IMR-90 (cell line): Measurements from ENCODE around the gene CD81. TPM values are rescaled to one million over a fixed set of nuclear protein-coding genes. Genes with fewer than 3 reads are reported as not detected.
A peak's percentile ranks its signal among the peaks of the same experiment; 100 is the strongest.

Experiments used
- ATAC-seq: fragments of 200-7000 bp; cut with Tn5 transposase; 2 replicates; pipeline ENCODE4 v1.9.1; 2020; ENCODE audit warnings: low read depth, mild to moderate bottlenecking, moderate library complexity
- BruUV-seq: library from RNA; stranded (reverse); fragments of 400-500 nt; replicated peaks from 2 replicates; lab custom pipeline; 2021; lab: Mats Ljungman, UMichigan
- CTCF ChIA-PET: fragments of 300-600 bp; formaldehyde crosslinking; extraction: SDS; loops from one replicate; lab custom pipeline; 2021; ENCODE audit warnings: antibody characterized with exemption; lab: Yijun Ruan, JAX
- POLR2A ChIA-PET: fragments of 300-600 bp; sonication (Branson Sonifier 250); formaldehyde crosslinking; loops from one replicate; lab custom pipeline; 2022; ENCODE audit warnings: antibody characterized with exemption; ENCODE audit not compliant: unreplicated experiment; lab: Charles Lee
- DNase-seq: peaks from one replicate; pipeline ENCODE4 v3.0.0; 2013
- H2AFZ ChIP-seq: replicated peaks from 2 replicates; pipeline ENCODE3; 2013; ENCODE audit warnings: low read length, mild to moderate bottlenecking; ENCODE audit not compliant: poor library complexity
- H2AK5ac ChIP-seq: 2 replicates; pipeline ENCODE4 v1.6.1; 2013; ENCODE audit warnings: low read depth, low read length, inconsistent platforms
- H2AK9ac ChIP-seq: replicated peaks from 2 replicates; pipeline ENCODE3; 2013; ENCODE audit warnings: mild to moderate bottlenecking, low read depth, low read length, moderate library complexity; ENCODE audit not compliant: poor library complexity
- H2BK120ac ChIP-seq: 2 replicates; pipeline ENCODE4 v1.6.1; 2013; ENCODE audit warnings: low read depth, low read length, inconsistent platforms
- H2BK15ac ChIP-seq: 3 replicates; pipeline ENCODE4 v1.6.1; 2013; ENCODE audit warnings: low read depth, low read length, inconsistent platforms
- H2BK20ac ChIP-seq: 2 replicates; pipeline ENCODE4 v1.6.1; 2013; ENCODE audit warnings: low read depth, mild to moderate bottlenecking, inconsistent platforms, low read length, moderate library complexity
- H2BK5ac ChIP-seq: 2 replicates; pipeline ENCODE4 v1.6.1; 2013; ENCODE audit warnings: mild to moderate bottlenecking, low read depth, low read length, inconsistent platforms; ENCODE audit not compliant: poor library complexity, severe bottlenecking
- H3K14ac ChIP-seq: replicated peaks from 2 replicates; pipeline ENCODE4 v1.6.1; 2013; ENCODE audit warnings: low read depth, low read length, inconsistent platforms
- H3K18ac ChIP-seq: 2 replicates; pipeline ENCODE4 v1.6.1; 2013; ENCODE audit warnings: low read depth, low read length, control low read depth
- H3K23ac ChIP-seq: 2 replicates; pipeline ENCODE4 v1.6.1; 2013; ENCODE audit warnings: low read depth, low read length, inconsistent platforms
- H3K27ac ChIP-seq: 2 replicates; pipeline ENCODE4 v1.5.1; 2013; ENCODE audit warnings: mild to moderate bottlenecking, control low read depth, low read length; ENCODE audit not compliant: insufficient read depth
- H3K27me3 ChIP-seq: 2 replicates; pipeline ENCODE4 v1.6.1; 2013; ENCODE audit warnings: low read length; ENCODE audit not compliant: control insufficient read depth, insufficient read depth
- H3K36me3 ChIP-seq: 2 replicates; pipeline ENCODE4 v1.6.1; 2013; ENCODE audit warnings: low read length, mixed read lengths; ENCODE audit not compliant: control insufficient read depth, insufficient read depth
- H3K4ac ChIP-seq: 2 replicates; pipeline ENCODE4 v1.6.1; 2013; ENCODE audit warnings: low read depth, low read length, inconsistent platforms
- H3K4me1 ChIP-seq: 2 replicates; pipeline ENCODE4 v1.6.1; 2013; ENCODE audit warnings: low read length, mixed read lengths; ENCODE audit not compliant: control insufficient read depth, insufficient read depth
- H3K4me2 ChIP-seq: 2 replicates; pipeline ENCODE4 v1.6.1; 2013; ENCODE audit warnings: low read depth, mild to moderate bottlenecking, control low read depth, low read length, moderate library complexity
- H3K4me3 ChIP-seq: 2 replicates; pipeline ENCODE4 v1.5.1; 2013; ENCODE audit warnings: low read depth, mild to moderate bottlenecking, control low read depth, low read length, moderate library complexity; ENCODE audit not compliant: insufficient read depth
- H3K56ac ChIP-seq: 2 replicates; pipeline ENCODE4 v1.6.1; 2013; ENCODE audit warnings: low read length, inconsistent platforms; ENCODE audit not compliant: insufficient read depth; ENCODE audit errors: extremely low read depth
- H3K79me1 ChIP-seq, 2 experiments: 2 replicates each; pipeline ENCODE4 v1.6.1; 2013; ENCODE audit warnings: low read length in 2 of 2, inconsistent platforms in 1 of 2, low read depth in 1 of 2
- H3K9ac ChIP-seq: 2 replicates; pipeline ENCODE4 v1.6.1; 2013; ENCODE audit warnings: low read depth, low read length, control low read depth
- H3K9me1 ChIP-seq: 2 replicates; pipeline ENCODE4 v1.6.1; 2013; ENCODE audit warnings: low read length, inconsistent platforms; ENCODE audit not compliant: insufficient read depth
- H3K9me3 ChIP-seq: 2 replicates; pipeline ENCODE4 v1.6.1; 2013; ENCODE audit warnings: low read length; ENCODE audit not compliant: control insufficient read depth, insufficient read depth
- H4K20me1 ChIP-seq: 2 replicates; pipeline ENCODE4 v1.6.1; 2013; ENCODE audit warnings: low read length, inconsistent platforms; ENCODE audit not compliant: insufficient read depth
- H4K5ac ChIP-seq: 2 replicates; pipeline ENCODE4 v1.6.1; 2013; ENCODE audit warnings: mild to moderate bottlenecking, low read depth, low read length, control low read depth
- H4K8ac ChIP-seq, 2 experiments: 2 replicates each; pipeline ENCODE4 v1.6.1; 2013; ENCODE audit warnings: low read depth in 2 of 2, low read length in 2 of 2, control low read depth in 1 of 2, inconsistent platforms in 1 of 2
- H4K91ac ChIP-seq: 2 replicates; pipeline ENCODE4 v1.6.1; 2013; ENCODE audit warnings: low read depth, low read length, inconsistent platforms; ENCODE audit not compliant: insufficient read depth
- CTCF ChIP-seq: conservative IDR thresholded peaks from 2 replicates; pipeline ENCODE4 v1.5.1; 2012; ENCODE audit warnings: mild to moderate bottlenecking, low read depth, low read length, improper control_type of control experiment
- MAFK ChIP-seq: IDR thresholded peaks from 2 replicates; pipeline ENCODE4 v1.6.1; 2012; ENCODE audit warnings: low read depth, low read length, improper control_type of control experiment
- POLR2A ChIP-seq: IDR thresholded peaks from 2 replicates; pipeline ENCODE4 v1.6.1; 2012; ENCODE audit warnings: mild to moderate bottlenecking, low read depth, low read length
- RAD21 ChIP-seq: IDR thresholded peaks from 2 replicates; pipeline ENCODE4 v1.6.1; 2012; ENCODE audit warnings: low read length, improper control_type of control experiment
- RCOR1 ChIP-seq: IDR thresholded peaks from 2 replicates; pipeline ENCODE4 v1.6.1; 2012; ENCODE audit warnings: mild to moderate bottlenecking, low read length, improper control_type of control experiment; ENCODE audit not compliant: insufficient replicate concordance
- RFX5 ChIP-seq: IDR thresholded peaks from 2 replicates; pipeline ENCODE4 v1.8.0; 2012; ENCODE audit warnings: low read depth, mild to moderate bottlenecking, low read length, moderate library complexity
- SMC3 ChIP-seq: fragments of 150-350 bp; IDR thresholded peaks from 2 replicates; pipeline ENCODE4 v1.6.1; 2016; ENCODE audit warnings: low read depth, mild to moderate bottlenecking, antibody characterized with exemption, low read length, moderate library complexity
- WGBS, 2 experiments: methylation state at CpG; one replicate each; pipeline versions ENCODE4 v1.1.5 to v1.1.7; 2013; ENCODE audit warnings: missing lambda C conversion rate in 2 of 2; ENCODE audit not compliant: insufficient read length in 1 of 2; ENCODE audit errors: extremely low coverage in 2 of 2; 5-methylcytosine and 5-hydroxymethylcytosine counted together
- dilution Hi-C: fragments of 300-500 bp; cut with HindIII; formaldehyde crosslinking; loops from one replicate; pipeline ENCODE4 v1.14.3; 2018; ENCODE audit warnings: low sequenced_read_pairs; ENCODE audit not compliant: unreplicated experiment
- in situ Hi-C: fragments of 300-500 bp; cut with MboI; formaldehyde crosslinking; loops from 3 replicates; pipeline ENCODE4 v1.14.3; 2019; ENCODE audit warnings: low sequenced_read_pairs, inconsistent platforms, mixed read lengths
- intact Hi-C: fragments of 100-400 bp; cut with micrococcal nuclease; formaldehyde crosslinking; loops from 2 replicates; pipeline ENCODE4 v1.10.0; 2022
- polyA plus RNA-seq, 3 experiments: library from polyadenylated mRNA; depleted of rRNA; stranded (reverse); fragments of >200 nt; gene quantifications; 2 replicates each; pipeline ENCODE4 v1.2.3, GENCODE V29; 2012; ENCODE audit warnings: low replicate concordance in 1 of 3
- total RNA-seq: library from RNA; depleted of rRNA; stranded (reverse); fragments of >200 nt; gene quantifications from 2 replicates; pipeline ENCODE4 v1.2.3, GENCODE V29; 2012
- TF ChIP-seq, protein P1 (sequence below): fragments of 150-350 bp; IDR thresholded peaks from 2 replicates; pipeline ENCODE4 v1.6.1; 2016; ENCODE audit warnings: low read depth, mild to moderate bottlenecking, low read length, moderate library complexity, borderline replicate concordance

The CD81 gene
- total and polyA plus RNA-seq, 2 of the 4 experiments (the other 2 are of a cell fraction), result 159 to 689 TPM

DNA sequence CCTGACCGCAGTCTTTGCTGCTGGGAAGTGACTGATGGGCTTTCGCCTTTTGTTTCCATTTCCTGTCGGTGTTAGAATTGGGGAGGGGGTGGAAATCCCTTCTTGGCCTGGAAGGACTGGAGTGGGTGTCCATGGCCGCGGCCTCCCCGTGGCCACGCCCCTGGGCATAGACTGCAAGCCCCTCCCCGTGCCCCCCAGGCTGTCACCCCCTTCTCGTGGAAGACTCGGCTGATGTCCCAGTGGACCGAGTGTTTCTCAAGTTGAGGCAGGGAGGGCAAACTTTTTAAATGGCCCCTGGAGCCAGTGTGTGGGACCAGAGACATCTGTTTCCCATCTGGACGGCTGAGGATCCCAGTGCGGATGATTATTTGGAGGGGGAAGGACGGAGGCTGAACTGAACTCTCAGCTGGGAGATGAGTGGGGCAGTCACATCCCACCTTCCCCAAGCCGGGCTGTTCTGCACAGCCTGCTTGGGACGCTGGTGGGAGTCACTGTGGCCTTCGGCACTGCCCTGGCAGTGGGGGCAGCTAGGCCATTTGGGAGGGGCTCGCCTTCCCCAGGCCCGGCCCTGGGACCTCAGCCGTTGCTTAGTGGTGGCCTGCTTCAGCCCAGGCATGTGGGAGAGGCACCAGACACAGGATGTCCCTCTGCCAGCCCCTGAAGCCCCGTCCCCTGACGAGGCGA is 1.6 kb downstream of the CD81 start:
- Histone ChIP-seq H2AK9ac (peak overlapping the region; percentile 99), H3K9me1 (peaks cover 13% of the 10 kb centered on the region; the same call in 1 of the 2 replicates), H3K27me3 (no peaks in the 10 kb centered on the region), H3K36me3 (peaks cover 5% of the 10 kb centered on the region; the same call in 1 of the 2 replicates), H4K8ac (no peak overlapping the region), H2AFZ (peak overlapping the region; percentile 64), H3K4me2 (peak overlapping the region; percentile 97), H3K14ac (peak overlapping the region; percentile 60; the same call in 1 of the 2 replicates), H2AK5ac (peak overlapping the region; percentile 64), H3K4me1 (peaks cover 34% of the 10 kb centered on the region), H3K23ac (peak overlapping the region; percentile 64), H4K5ac (peak overlapping the region; percentile 29; the same call in 1 of the 2 replicates), H3K9me3 (no peaks in the 10 kb centered on the region), H2BK5ac (peak overlapping the region; percentile 56), H3K18ac (no peak overlapping the region; the same call in 1 of the 2 replicates), H3K9ac (peak overlapping the region; percentile 95), H2BK15ac (no peak overlapping the region), H4K91ac (no peak overlapping the region), H3K27ac (peak overlapping the region; percentile 91), H3K79me1 (peaks cover 0 to 59% of the 10 kb centered on the region in 2 experiments; a peak in 2 of 4 replicates), H3K4ac (peak overlapping the region; percentile 64), H3K56ac (peak overlapping the region; percentile 20; the same call in 1 of the 2 replicates), H2BK120ac (no peak overlapping the region), H4K20me1 (peaks cover 66% of the 10 kb centered on the region), H2BK20ac (no peak overlapping the region), H3K4me3 (peak overlapping the region; percentile 100)
- CTCF ChIA-PET, result no interaction called here
- TF ChIP-seq RFX5, result no peak
- no peak for TF ChIP-seq RAD21
- TF ChIP-seq MAFK, result no peak
- no peak for TF ChIP-seq SMC3
- no peak for TF ChIP-seq POLR2A
- no peak for TF ChIP-seq RCOR1
- no peak for TF ChIP-seq CTCF
- TF ChIP-seq, protein P1, sequence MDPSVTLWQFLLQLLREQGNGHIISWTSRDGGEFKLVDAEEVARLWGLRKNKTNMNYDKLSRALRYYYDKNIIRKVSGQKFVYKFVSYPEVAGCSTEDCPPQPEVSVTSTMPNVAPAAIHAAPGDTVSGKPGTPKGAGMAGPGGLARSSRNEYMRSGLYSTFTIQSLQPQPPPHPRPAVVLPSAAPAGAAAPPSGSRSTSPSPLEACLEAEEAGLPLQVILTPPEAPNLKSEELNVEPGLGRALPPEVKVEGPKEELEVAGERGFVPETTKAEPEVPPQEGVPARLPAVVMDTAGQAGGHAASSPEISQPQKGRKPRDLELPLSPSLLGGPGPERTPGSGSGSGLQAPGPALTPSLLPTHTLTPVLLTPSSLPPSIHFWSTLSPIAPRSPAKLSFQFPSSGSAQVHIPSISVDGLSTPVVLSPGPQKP, result no peak
- ATAC-seq (peak; percentile 40), DNase-seq (peak; percentile 69)
- BruUV-seq, result no TSS peak
- dilution Hi-C loops (no loop called here), in situ Hi-C loops (no loop called here), intact Hi-C loops (loop anchor here (1.0 to 2.0 kb wide), 2 partner anchors 22 to 72 kb away; partner anchors contain the start of gene TSSC4)
- 3% methylated on average over 4 of the region's 23 CpGs; no CpG with 5 or more reads in 1 of the 2 experiments for WGBS, 2 experiments
- POLR2A ChIA-PET, result interaction anchor here (0.7 to 2.0 kb wide), 3 partner anchors 8 to 40 kb away, joined by 3 to 7 read pairs (median 6); no protein-coding TSS in a partner anchor
